SK-N-SH (cell line): ENCODE measurements around the gene SLC10A7. TPM values are rescaled to one million over a fixed set of nuclear protein-coding genes. Genes with fewer than 3 reads are reported as not detected.
A peak's percentile ranks its signal among the peaks of the same experiment; 100 is the strongest.

Experiments used
- CTCF ChIA-PET: fragments of 300-600, 350-600 bp; formaldehyde crosslinking; extraction: SDS; loops from one replicate; lab custom pipeline; 2021; lab: Yijun Ruan, JAX
- POLR2A ChIA-PET: fragments of 350-600 bp; sonication (Branson Sonifier 250); formaldehyde crosslinking; extraction: SDS; loops from one replicate; lab custom pipeline; 2020; ENCODE audit warnings: antibody characterized with exemption, inconsistent platforms; lab: Yijun Ruan, JAX
- DNase-seq: peaks from one replicate; pipeline ENCODE4 v3.0.0; 2012
- H2AFZ ChIP-seq: fragments of 200-600 bp; sonication (generic); 2 replicates; pipeline ENCODE4 v1.8.1; 2016; ENCODE audit warnings: antibody characterized with exemption, mild to moderate bottlenecking, low read depth
- H3F3A ChIP-seq: fragments of 200-600 bp; sonication (generic); replicated peaks from 2 replicates; pipeline ENCODE3; 2016; ENCODE audit warnings: antibody characterized with exemption, mild to moderate bottlenecking; ENCODE audit not compliant: insufficient read depth
- H3K27ac ChIP-seq, 2 experiments: fragments of 200-500 bp in 1 of 2; fragments of 200-600 bp in 1 of 2; sonication (Bioruptor generic) in 1 of 2; sonication (generic), shearing (Covaris generic) in 1 of 2; 2 replicates each; pipeline versions ENCODE4 v1.5.1 to v1.6.1; 2014 to 2016; ENCODE audit warnings: low read depth in 2 of 2, inconsistent platforms in 1 of 2, low read length in 1 of 2, mild to moderate bottlenecking in 1 of 2, mixed read lengths in 1 of 2
- H3K27me3 ChIP-seq: fragments of 200-600 bp; sonication (generic), shearing (Covaris generic); 2 replicates; pipeline ENCODE4 v1.6.1; 2016; ENCODE audit warnings: mixed run types; ENCODE audit not compliant: insufficient read depth
- H3K36me3 ChIP-seq, 2 experiments: fragments of 200-500 bp in 1 of 2; fragments of 200-600 bp in 1 of 2; sonication (Bioruptor generic) in 1 of 2; sonication (generic) in 1 of 2; replicated peaks in 1 of 2; 2 replicates each; pipeline versions ENCODE3 to v1.5.1; 2014 to 2016; ENCODE audit warnings: low read length in 1 of 2, mild to moderate bottlenecking in 1 of 2; ENCODE audit not compliant: insufficient read depth in 2 of 2, control insufficient read depth in 1 of 2
- H3K4me1 ChIP-seq, 2 experiments: fragments of 200-500 bp in 1 of 2; fragments of 200-600 bp in 1 of 2; sonication (Bioruptor generic) in 1 of 2; sonication (generic), shearing (Covaris generic) in 1 of 2; 2 replicates each; pipeline versions ENCODE4 v1.5.1 to v1.6.1; 2014 to 2016; ENCODE audit warnings: low read depth in 1 of 2, low read length in 1 of 2, mixed run types in 1 of 2; ENCODE audit not compliant: insufficient read depth in 2 of 2, control insufficient read depth in 1 of 2
- H3K4me2 ChIP-seq: fragments of 200-600 bp; sonication (generic), shearing (Covaris generic); 2 replicates; pipeline ENCODE4 v1.6.1; 2017; ENCODE audit warnings: mixed run types
- H3K4me3 ChIP-seq, 2 experiments: fragments of 200-500 bp in 1 of 2; fragments of 200-600 bp in 1 of 2; sonication (Bioruptor generic) in 1 of 2; sonication (generic), shearing (Covaris generic) in 1 of 2; 2 replicates each; pipeline versions ENCODE4 v1.5.1 to v1.8.1; 2014 to 2016; ENCODE audit warnings: low read depth in 2 of 2, inconsistent platforms in 1 of 2, low read length in 1 of 2, mild to moderate bottlenecking in 1 of 2, mixed read lengths in 1 of 2, moderate library complexity in 1 of 2
- H3K79me2 ChIP-seq: fragments of 200-600 bp; sonication (generic); 2 replicates; pipeline ENCODE4 v1.8.1; 2017; ENCODE audit warnings: mild to moderate bottlenecking; ENCODE audit not compliant: insufficient read depth
- H3K9ac ChIP-seq: fragments of 200-600 bp; sonication (generic); 2 replicates; pipeline ENCODE4 v1.6.1; 2017; ENCODE audit warnings: mixed run types
- H3K9me2 ChIP-seq: fragments of 200-600 bp; sonication (generic); 2 replicates; pipeline ENCODE4 v1.6.1; 2017; ENCODE audit warnings: mixed run types
- H3K9me3 ChIP-seq: fragments of 200-600 bp; sonication (generic); 2 replicates; pipeline ENCODE4 v1.6.1; 2017; ENCODE audit warnings: mixed run types, mild to moderate bottlenecking, moderate library complexity
- H4K20me1 ChIP-seq: fragments of 200-600 bp; sonication (generic); 2 replicates; pipeline ENCODE4 v1.6.1; 2017; ENCODE audit warnings: mild to moderate bottlenecking, mixed run types; ENCODE audit not compliant: insufficient read depth
- CHD2 ChIP-seq: fragments of 150-350 bp; IDR thresholded peaks from 2 replicates; pipeline ENCODE4 v1.6.1; 2018; ENCODE audit warnings: low read length; ENCODE audit not compliant: partially characterized antibody
- FOXJ3 ChIP-seq: sonication (generic); formaldehyde crosslinking; IDR thresholded peaks from 2 replicates; pipeline ENCODE4 v1.5.1; 2020; ENCODE audit warnings: mild to moderate bottlenecking, missing genetic modification reagents
- GABPA ChIP-seq: IDR thresholded peaks from 2 replicates; pipeline ENCODE4 v1.4.0; 2012; ENCODE audit warnings: low read depth, mild to moderate bottlenecking
- JUND ChIP-seq: IDR thresholded peaks from 2 replicates; pipeline ENCODE4 v1.4.0; 2012
- MAX ChIP-seq: IDR thresholded peaks from 2 replicates; pipeline ENCODE4 v1.4.0; 2012; ENCODE audit warnings: low read depth
- MEF2A ChIP-seq: IDR thresholded peaks from 2 replicates; pipeline ENCODE4 v1.4.0; 2012; ENCODE audit warnings: low read depth, borderline replicate concordance
- RFX5 ChIP-seq: IDR thresholded peaks from 2 replicates; pipeline ENCODE4 v1.6.1; 2012; ENCODE audit warnings: mild to moderate bottlenecking, improper control_type of control experiment, low read length
- RXRA ChIP-seq: IDR thresholded peaks from 2 replicates; pipeline ENCODE4 v1.4.0; 2012; ENCODE audit warnings: low read depth, mild to moderate bottlenecking, borderline replicate concordance
- SIN3A ChIP-seq: IDR thresholded peaks from 2 replicates; pipeline ENCODE4 v1.6.1; 2012; ENCODE audit warnings: low read depth, mild to moderate bottlenecking, low read length, moderate library complexity, borderline replicate concordance
- SMC3 ChIP-seq: IDR thresholded peaks from 2 replicates; pipeline ENCODE4 v1.6.1; 2012; ENCODE audit warnings: low read depth, low read length, improper control_type of control experiment
- TAF1 ChIP-seq: IDR thresholded peaks from 2 replicates; pipeline ENCODE4 v1.6.1; 2012; ENCODE audit warnings: low read depth, mild to moderate bottlenecking, low read length, moderate library complexity, borderline replicate concordance
- TCF12 ChIP-seq: IDR thresholded peaks from 2 replicates; pipeline ENCODE4 v1.4.0; 2012
- USF1 ChIP-seq: IDR thresholded peaks from 2 replicates; pipeline ENCODE4 v1.4.0; 2012; ENCODE audit warnings: low read depth, borderline replicate concordance
- USF2 ChIP-seq: fragments of 150-350 bp; IDR thresholded peaks from 2 replicates; pipeline ENCODE4 v1.6.1; 2017; ENCODE audit warnings: antibody characterized with exemption, low read length, low read depth, borderline replicate concordance
- WGBS: methylation state at CpG from one replicate; pipeline ENCODE4 v1.1.6; 2017; ENCODE audit warnings: low lambda C conversion rate; 5-methylcytosine and 5-hydroxymethylcytosine counted together
- polyA plus RNA-seq, 3 experiments: library from polyadenylated mRNA; depleted of rRNA; stranded (reverse); fragments of >200 nt; gene quantifications; 2 replicates each; pipeline ENCODE4 v1.2.3, GENCODE V29; 2012
- TF ChIP-seq, protein P1 (sequence below): fragments of 150-350 bp; IDR thresholded peaks from 2 replicates; pipeline ENCODE4 v1.6.1; 2016; ENCODE audit warnings: mild to moderate bottlenecking, low read depth, low read length
- TF ChIP-seq, protein P2 (sequence below): fragments of 200-600 bp; sonication (generic); IDR thresholded peaks from 2 replicates; pipeline ENCODE4 v1.6.1; 2017; ENCODE audit warnings: antibody characterized with exemption, mild to moderate bottlenecking, moderate library complexity
- TF ChIP-seq, protein P3 (sequence below): IDR thresholded peaks from 2 replicates; pipeline ENCODE4 v1.6.1; 2012; ENCODE audit warnings: mild to moderate bottlenecking, low read depth, low read length, moderate library complexity

Gene SLC10A7
- polyA plus RNA-seq, 1 of the 3 experiments (the other 2 are of a cell fraction) = 3.3 TPM

GRCh38 chr4:146522869-146523205 lies 1.1 kb upstream of the SLC10A7 start:
- no peaks in the 10 kb centered on the region for H3K27me3 ChIP-seq
- no peak overlapping the region for H3K27ac ChIP-seq
- peaks cover 27% of the 10 kb centered on the region for H3K79me2 ChIP-seq
- peaks cover 3% of the 10 kb centered on the region for H3F3A ChIP-seq
- H3K4me3 ChIP-seq = peak overlapping the region; percentile 95 to 100
- 18% methylated on average over 3 of the region's 7 CpGs for WGBS
- no peak for DNase-seq
- H3K36me3 ChIP-seq = no peaks in the 10 kb centered on the region
- CTCF ChIA-PET = interaction anchor here (1.4 to 1.7 kb wide), 4 partner anchors 12 to 574 kb away, joined by 3 to 4 read pairs (median 4); no protein-coding TSS in a partner anchor
- no peaks in the 10 kb centered on the region for H3K9me2 ChIP-seq
- H2AFZ ChIP-seq = peak overlapping the region; percentile 100
- peak overlapping the region; percentile 73 for H3K9ac ChIP-seq
- H3K9me3 ChIP-seq = no peaks in the 10 kb centered on the region
- POLR2A ChIA-PET = interaction anchor here (0.9 kb wide), 1 partner anchor 285 kb away, joined by 3 read pairs; no protein-coding TSS in a partner anchor
- peak overlapping the region; percentile 100 for H3K4me2 ChIP-seq
- no peaks in the 10 kb centered on the region for H4K20me1 ChIP-seq
- H3K4me1 ChIP-seq = peaks cover 0 to 6% of the 10 kb centered on the region in 2 experiments; a peak in 1 of 4 replicates
- TF ChIP-seq CHD2 (no peak), USF2 (no peak), TCF12 (no peak), MAX (no peak), MEF2A (no peak), SIN3A (no peak), JUND (no peak), USF1 (no peak), RFX5 (no peak), GABPA (no peak), FOXJ3 (CRISPR knock-in tag) (no peak), TAF1 (no peak), SMC3 (no peak), RXRA (no peak)
- TF ChIP-seq, protein P1, sequence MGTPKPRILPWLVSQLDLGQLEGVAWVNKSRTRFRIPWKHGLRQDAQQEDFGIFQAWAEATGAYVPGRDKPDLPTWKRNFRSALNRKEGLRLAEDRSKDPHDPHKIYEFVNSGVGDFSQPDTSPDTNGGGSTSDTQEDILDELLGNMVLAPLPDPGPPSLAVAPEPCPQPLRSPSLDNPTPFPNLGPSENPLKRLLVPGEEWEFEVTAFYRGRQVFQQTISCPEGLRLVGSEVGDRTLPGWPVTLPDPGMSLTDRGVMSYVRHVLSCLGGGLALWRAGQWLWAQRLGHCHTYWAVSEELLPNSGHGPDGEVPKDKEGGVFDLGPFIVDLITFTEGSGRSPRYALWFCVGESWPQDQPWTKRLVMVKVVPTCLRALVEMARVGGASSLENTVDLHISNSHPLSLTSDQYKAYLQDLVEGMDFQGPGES = no peak
- TF ChIP-seq, protein P2, sequence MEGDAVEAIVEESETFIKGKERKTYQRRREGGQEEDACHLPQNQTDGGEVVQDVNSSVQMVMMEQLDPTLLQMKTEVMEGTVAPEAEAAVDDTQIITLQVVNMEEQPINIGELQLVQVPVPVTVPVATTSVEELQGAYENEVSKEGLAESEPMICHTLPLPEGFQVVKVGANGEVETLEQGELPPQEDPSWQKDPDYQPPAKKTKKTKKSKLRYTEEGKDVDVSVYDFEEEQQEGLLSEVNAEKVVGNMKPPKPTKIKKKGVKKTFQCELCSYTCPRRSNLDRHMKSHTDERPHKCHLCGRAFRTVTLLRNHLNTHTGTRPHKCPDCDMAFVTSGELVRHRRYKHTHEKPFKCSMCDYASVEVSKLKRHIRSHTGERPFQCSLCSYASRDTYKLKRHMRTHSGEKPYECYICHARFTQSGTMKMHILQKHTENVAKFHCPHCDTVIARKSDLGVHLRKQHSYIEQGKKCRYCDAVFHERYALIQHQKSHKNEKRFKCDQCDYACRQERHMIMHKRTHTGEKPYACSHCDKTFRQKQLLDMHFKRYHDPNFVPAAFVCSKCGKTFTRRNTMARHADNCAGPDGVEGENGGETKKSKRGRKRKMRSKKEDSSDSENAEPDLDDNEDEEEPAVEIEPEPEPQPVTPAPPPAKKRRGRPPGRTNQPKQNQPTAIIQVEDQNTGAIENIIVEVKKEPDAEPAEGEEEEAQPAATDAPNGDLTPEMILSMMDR = no peak
- TF ChIP-seq, protein P3, sequence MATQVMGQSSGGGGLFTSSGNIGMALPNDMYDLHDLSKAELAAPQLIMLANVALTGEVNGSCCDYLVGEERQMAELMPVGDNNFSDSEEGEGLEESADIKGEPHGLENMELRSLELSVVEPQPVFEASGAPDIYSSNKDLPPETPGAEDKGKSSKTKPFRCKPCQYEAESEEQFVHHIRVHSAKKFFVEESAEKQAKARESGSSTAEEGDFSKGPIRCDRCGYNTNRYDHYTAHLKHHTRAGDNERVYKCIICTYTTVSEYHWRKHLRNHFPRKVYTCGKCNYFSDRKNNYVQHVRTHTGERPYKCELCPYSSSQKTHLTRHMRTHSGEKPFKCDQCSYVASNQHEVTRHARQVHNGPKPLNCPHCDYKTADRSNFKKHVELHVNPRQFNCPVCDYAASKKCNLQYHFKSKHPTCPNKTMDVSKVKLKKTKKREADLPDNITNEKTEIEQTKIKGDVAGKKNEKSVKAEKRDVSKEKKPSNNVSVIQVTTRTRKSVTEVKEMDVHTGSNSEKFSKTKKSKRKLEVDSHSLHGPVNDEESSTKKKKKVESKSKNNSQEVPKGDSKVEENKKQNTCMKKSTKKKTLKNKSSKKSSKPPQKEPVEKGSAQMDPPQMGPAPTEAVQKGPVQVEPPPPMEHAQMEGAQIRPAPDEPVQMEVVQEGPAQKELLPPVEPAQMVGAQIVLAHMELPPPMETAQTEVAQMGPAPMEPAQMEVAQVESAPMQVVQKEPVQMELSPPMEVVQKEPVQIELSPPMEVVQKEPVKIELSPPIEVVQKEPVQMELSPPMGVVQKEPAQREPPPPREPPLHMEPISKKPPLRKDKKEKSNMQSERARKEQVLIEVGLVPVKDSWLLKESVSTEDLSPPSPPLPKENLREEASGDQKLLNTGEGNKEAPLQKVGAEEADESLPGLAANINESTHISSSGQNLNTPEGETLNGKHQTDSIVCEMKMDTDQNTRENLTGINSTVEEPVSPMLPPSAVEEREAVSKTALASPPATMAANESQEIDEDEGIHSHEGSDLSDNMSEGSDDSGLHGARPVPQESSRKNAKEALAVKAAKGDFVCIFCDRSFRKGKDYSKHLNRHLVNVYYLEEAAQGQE = no peak
